HG03521 (cell line): Measurements from ENCODE around the gene MAP2K5.

Experiments
- ATAC-seq: cut with Tn5 transposase; IDR thresholded peaks from one replicate; pipeline ENCODE4 v1.9.1; 2021; ENCODE audit warnings: mild to moderate bottlenecking, moderate library complexity; ENCODE audit not compliant: unreplicated experiment

The MAP2K5 gene

GRCh38 chr15:67832897-67833709 lies 290.6 kb downstream of the MAP2K5 start:
- no peak for ATAC-seq

DNA sequence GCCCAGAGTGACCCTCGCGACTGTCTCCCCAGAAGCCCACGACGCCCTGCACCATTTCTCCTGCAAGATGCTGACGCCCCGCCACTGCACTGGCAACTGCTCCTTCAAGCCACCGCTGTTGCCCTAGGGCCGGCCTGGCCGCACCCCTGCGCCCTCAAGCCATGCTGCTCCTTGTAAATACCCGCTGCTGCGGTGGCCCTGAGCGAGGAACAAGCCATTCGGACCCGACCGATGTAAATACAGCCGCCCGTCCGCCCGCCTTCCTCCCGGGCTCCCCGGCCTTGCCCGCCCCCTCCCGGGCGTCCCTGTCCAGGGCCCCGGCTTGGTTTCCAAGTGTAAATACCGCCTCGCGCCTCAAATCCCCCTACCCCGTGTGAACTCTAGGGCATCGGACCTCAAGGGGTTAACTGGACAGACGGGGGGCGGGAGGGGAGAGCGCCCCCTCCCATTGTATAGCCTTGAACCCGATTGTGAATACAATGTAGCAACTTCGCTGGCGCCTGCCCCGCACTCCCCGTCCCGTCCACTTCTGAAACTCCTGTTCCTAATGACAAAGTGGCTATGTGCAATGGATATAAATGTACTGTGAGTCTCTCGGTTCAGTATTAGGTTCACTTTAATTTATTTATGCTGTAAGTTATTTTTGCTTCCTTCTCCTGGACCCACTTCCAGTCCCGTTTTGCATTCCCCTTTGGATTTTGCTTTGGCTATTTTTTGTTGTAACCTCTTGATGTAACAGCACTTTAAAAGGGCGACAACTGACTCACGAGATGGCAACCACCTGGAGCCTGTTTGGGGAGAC lies 291.4 kb downstream of the MAP2K5 start:
- ATAC-seq: no peak

DNA sequence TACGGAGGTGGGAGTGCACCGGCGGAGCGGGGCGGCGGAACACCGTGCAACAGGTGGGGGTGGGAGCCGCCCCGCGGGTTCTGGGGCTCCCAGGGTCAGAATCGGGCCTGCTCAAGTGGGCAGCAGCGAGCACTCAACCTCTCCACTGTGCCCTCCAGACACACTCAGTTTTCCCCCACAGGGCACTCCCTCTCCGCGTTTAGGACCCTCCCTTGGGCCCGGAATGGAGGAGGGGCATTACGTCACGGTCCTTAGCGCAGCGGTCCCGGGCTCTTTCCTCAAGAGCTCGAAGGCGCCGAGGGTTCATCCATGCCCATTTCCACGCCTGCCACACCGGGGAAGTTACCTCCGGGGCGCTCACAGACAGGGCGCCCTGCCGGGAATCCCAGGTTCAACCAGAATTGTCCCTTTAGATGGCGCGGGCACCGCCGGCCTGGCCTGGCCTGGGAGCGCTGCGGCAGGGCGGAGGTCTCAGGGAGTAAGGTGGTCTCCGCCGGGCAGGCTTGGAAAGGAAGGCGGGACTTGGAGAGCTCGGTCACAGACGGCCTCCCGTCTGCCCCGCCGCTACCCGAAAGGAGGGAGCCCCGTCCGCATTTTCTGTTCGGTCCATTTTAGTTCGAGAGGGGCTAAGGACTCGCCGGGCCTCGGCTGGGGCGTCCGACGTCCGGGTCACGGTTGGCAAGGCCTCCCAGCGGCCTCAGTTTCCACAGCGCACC lies 292.2 kb downstream of the MAP2K5 start:
- ATAC-seq: no peak

GRCh38 chr15:67835297-67836133 lies 293.0 kb downstream of the MAP2K5 start:
- ATAC-seq: no peak

GRCh38 chr15:67836134-67836455 lies 293.6 kb downstream of the MAP2K5 start:
- no peak for ATAC-seq

GRCh38 chr15:67836477-67836876 lies 294.0 kb downstream of the MAP2K5 start:
- no peak for ATAC-seq

GRCh38 chr15:67836955-67837354 lies 294.5 kb downstream of the MAP2K5 start:
- ATAC-seq: no peak

DNA sequence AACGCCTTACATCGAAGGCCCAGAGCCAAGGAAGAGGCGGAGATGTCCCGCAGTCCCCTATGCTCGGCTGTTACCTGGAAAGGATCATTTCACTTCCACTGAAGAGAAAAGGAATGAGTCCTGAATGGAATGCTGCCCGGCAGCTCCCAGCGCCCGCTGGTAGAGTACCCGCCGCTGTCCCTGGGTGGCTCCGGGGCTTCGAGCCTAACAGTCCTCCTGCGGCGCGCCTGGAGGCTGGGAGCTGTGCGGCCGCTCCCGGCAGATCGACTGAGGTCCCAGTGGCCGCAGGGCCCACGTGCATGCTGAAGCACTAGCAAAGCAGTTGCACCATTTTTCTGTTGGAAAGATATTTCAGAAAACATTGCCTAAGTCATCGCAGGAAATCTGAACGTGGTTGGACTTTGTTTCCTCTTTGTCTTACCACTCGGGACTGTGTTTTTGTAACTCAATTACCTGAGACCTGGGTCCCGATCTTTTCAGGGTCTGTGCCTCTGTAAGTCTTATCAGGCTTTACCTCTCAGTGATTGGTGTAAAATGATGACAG lies 296.4 kb downstream of the MAP2K5 start:
- ATAC-seq: no peak

GRCh38 chr15:67839499-67839928 lies 297.0 kb downstream of the MAP2K5 start:
- ATAC-seq: no peak

DNA sequence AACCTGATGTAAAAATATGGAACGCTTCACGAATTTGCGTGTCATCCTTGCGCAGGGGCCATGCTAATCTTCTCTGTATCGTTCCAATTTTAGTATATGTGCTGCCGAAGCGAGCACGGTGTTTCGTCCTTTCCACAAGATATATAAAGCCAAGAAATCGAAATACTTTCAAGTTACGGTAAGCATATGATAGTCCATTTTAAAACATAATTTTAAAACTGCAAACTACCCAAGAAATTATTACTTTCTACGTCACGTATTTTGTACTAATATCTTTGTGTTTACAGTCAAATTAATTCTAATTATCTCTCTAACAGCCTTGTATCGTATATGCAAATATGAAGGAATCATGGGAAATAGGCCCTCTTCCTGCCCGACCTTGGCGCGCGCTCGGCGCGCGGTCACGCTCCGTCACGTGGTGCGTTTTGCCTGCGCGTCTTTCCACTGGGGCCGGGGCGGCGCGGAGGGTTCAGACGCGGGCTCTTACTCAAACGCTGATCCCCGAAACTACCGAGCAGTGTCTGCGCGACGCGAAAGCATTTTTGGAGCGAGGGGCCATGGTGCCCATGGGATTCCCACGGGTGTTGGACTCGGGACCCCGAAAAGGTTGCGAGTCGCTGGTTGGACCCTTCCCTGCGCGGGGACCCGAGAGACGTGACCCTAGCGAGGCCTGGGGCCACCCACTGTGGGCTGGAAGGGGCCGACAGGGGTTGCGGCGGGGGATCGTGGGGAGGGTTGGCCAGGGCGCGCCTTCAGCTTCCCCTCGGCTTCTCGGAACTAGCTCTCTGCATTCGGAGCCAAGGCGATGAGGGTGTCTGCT lies 297.6 kb downstream of the MAP2K5 start, which contains the start of gene RNU6-1:
Gene RNU6-1 (minus strand): TSS at position 117 of the 820 bp plus-strand sequence.
- ATAC-seq: peak; percentile 84

GRCh38 chr15:67840749-67841512 lies 298.4 kb downstream of the MAP2K5 start:
- ATAC-seq: no peak

DNA sequence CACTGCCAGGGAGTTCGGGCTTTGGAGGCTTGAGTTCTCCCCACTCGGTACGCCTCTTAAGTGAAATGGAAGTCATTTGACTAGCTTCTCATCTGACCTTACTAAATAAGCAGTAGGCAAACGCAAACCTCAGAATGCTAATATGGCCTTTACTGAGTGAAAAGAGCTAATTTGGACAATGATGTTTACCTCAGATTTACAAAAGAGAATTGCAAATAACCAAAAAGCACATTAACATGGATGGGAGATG lies 298.9 kb downstream of the MAP2K5 start:
- no peak for ATAC-seq

- ATAC-seq: no peak
Observed at GRCh38 chr15:67843092-67843501, 300.6 kb downstream of the MAP2K5 start.

- ATAC-seq: no peak
Observed at GRCh38 chr15:67843571-67844387, 301.3 kb downstream of the MAP2K5 start.

GRCh38 chr15:67845974-67846373 lies 303.5 kb downstream of the MAP2K5 start:
- no peak for ATAC-seq

DNA sequence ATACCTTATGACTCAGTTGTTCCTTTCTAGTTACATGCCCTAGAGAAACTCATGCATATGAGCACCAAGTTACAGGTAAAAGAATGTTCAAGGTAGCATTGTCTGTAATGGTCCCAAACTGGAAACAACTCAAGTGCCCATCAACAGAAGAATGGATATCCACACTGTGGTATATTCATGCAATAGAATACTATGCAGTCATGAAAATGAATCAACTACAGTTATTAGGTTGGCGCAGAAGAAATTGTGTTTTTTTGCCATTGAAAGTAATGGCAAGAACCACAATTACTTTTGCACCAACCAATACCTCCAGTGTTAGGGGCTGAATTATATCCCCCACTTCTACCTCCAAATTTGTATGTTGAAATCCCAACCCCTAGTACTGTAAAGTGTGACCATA lies 307.0 kb downstream of the MAP2K5 start:
- ATAC-seq: no peak

GRCh38 chr15:67850336-67850735 lies 307.8 kb downstream of the MAP2K5 start:
- no peak for ATAC-seq

GRCh38 chr15:67850994-67851571 lies 308.6 kb downstream of the MAP2K5 start:
- ATAC-seq: no peak
